GM21825 (cell line): ENCODE data around the gene NLRP7.

Experiments
- ATAC-seq: cut with Tn5 transposase; IDR thresholded peaks from one replicate; pipeline ENCODE4 v1.9.1; 2021; ENCODE audit warnings: mild to moderate bottlenecking, moderate library complexity; ENCODE audit not compliant: unreplicated experiment

NLRP7 gene

DNA sequence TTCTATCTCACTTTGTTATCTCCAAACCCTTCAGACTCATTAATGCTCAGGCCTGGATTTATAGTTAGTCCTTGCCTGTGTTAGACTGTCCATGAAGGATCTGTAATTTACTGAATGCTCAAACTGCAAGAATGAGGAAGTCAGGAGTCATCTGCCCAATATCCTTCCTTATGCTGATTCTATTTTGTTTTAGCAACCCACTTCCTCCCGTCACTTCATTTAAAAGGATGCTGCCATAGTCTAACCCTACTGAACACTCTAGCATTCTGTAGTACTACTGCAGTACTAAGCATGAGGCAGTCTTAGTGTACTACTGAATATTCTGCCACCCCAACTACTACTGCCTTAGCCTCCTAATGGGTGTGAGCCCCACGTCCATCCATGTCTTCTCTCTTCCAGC, 71.8 kb downstream of the NLRP7 start:
- ATAC-seq, result no peak

- no peak for ATAC-seq
These were observed 73.3 kb downstream of the NLRP7 start, which contains the start of gene FCAR for GRCh38 chr19:54873990-54874389. Gene FCAR (plus strand): TSS chr19:54874235. CDS start chr19:54874290, 55 bp downstream.
